NB4 (cell line): Measurements from ENCODE around the gene CYBC1.

Experiments used
- DNase-seq: peaks from one replicate; pipeline ENCODE4 v3.0.0; 2010; ENCODE audit warnings: low read depth
- H3K4me3 ChIP-seq: one replicate; pipeline ENCODE4 v1.5.1; 2011; ENCODE audit warnings: mild to moderate bottlenecking, low read depth, low read length, moderate library complexity
- CTCF ChIP-seq: IDR thresholded peaks from one replicate; pipeline ENCODE4 v1.5.1; 2012; ENCODE audit warnings: low read depth, low read length
- MAX ChIP-seq: IDR thresholded peaks from 2 replicates; pipeline ENCODE4 v1.6.1; 2011; ENCODE audit warnings: low read depth, low read length
- MYC ChIP-seq: IDR thresholded peaks from 2 replicates; pipeline ENCODE4 v1.6.1; 2011; ENCODE audit warnings: low read depth, low read length
- POLR2A ChIP-seq: IDR thresholded peaks from 2 replicates; pipeline ENCODE4 v1.6.1; 2011; ENCODE audit warnings: mild to moderate bottlenecking; ENCODE audit not compliant: insufficient read length; ENCODE audit errors: extremely low read depth

Gene CYBC1

GRCh38 chr17:82399041-82399441 lies 51.5 kb downstream of the CYBC1 start:
- DNase-seq, result peak; percentile 46
- H3K4me3 ChIP-seq, result no peak overlapping the region
- TF ChIP-seq CTCF, result no peak
- TF ChIP-seq MAX, result no peak
- no peak for TF ChIP-seq MYC
- no peak for TF ChIP-seq POLR2A

GRCh38 chr17:82397449-82398335 lies 52.9 kb downstream of the CYBC1 start:
- TF ChIP-seq CTCF (no peak), MYC (no peak), POLR2A (no peak), MAX (no peak)
- no peak overlapping the region for H3K4me3 ChIP-seq
- DNase-seq, result no peak

GRCh38 chr17:82396601-82397435 lies 53.7 kb downstream of the CYBC1 start:
- H3K4me3 ChIP-seq, result no peak overlapping the region
- no peak for TF ChIP-seq MYC
- TF ChIP-seq MAX, result no peak
- TF ChIP-seq CTCF, result no peak
- no peak for TF ChIP-seq POLR2A
- peak; percentile 83 for DNase-seq

GRCh38 chr17:82394278-82394677 lies 56.3 kb downstream of the CYBC1 start:
- no peak overlapping the region for H3K4me3 ChIP-seq
- TF ChIP-seq MAX (no peak), MYC (no peak), CTCF (no peak), POLR2A (no peak)
- DNase-seq, result no peak

- DNase-seq, result no peak
- H3K4me3 ChIP-seq, result no peak overlapping the region
- TF ChIP-seq POLR2A, result no peak
- no peak for TF ChIP-seq CTCF
- no peak for TF ChIP-seq MYC
- no peak for TF ChIP-seq MAX
Measured at GRCh38 chr17:82392941-82393340, 57.6 kb downstream of the CYBC1 start.
